Measurements from ENCODE around the gene YPEL2.

The YPEL2 gene

DNA sequence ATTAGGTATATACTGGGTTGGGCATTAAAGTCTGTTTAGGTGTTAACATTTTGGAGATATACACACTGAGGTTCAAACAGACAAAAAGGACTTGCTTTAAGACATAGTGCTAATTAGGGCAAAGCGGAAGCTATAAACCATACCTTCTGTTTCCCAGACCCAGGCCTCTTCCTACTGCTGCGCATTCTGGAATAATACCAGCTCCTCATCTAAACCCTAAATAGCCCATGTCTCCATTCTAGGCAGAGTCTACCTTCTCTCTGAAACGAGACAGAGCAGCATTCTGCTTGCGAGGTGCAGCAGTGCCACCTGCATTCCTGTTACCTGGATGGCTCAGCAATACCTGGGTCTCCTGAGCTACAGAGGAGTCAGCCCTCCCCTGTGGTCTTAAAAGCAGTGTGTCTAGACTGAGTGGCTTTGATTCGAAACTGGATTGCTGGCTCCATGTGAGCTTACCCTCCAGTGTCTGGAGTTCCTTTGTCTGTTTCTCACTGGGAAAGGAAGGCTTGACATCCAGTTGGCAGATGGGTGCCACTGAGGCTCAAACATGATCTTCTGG lies 6.4 kb downstream of the YPEL2 start:
- H3K27ac ChIP-seq (replicated peaks): no peak overlapping the region
- no peak overlapping the region for H3K4me3 ChIP-seq (replicated peaks; ENCODE audit: insufficient read depth, low read length)
- TF ChIP-seq CTCF (IDR thresholded peaks at IDR 0.05; ENCODE audit: insufficient read depth, low read length): no peak
- TF ChIP-seq REST (IDR thresholded peaks at IDR 0.05; ENCODE audit: insufficient replicate concordance, low read depth): no peak
- TF ChIP-seq GABPA (IDR thresholded peaks at IDR 0.05; ENCODE audit: low read depth): no peak
- TF ChIP-seq SPI1 (IDR thresholded peaks at IDR 0.05; ENCODE audit: borderline replicate concordance, low read depth): no peak
- TF ChIP-seq POLR2AphosphoS5 (IDR thresholded peaks at IDR 0.05; ENCODE audit: low read depth): no peak
- no peak for DNase-seq (ENCODE audit: low read depth in 1 of 2, low spot score in 1 of 2)
- no peaks in the 10 kb centered on the region for H3K27me3 ChIP-seq (ENCODE audit: insufficient read depth, poor library complexity, severe bottlenecking)

- Histone ChIP-seq H3K4me3 (replicated peaks; ENCODE audit: insufficient read depth, low read length) (no peak overlapping the region), H3K27ac (replicated peaks) (no peak overlapping the region), H3K27me3 (ENCODE audit: insufficient read depth, poor library complexity, severe bottlenecking) (no peaks in the 10 kb centered on the region)
- no peak for DNase-seq (ENCODE audit: low read depth in 1 of 2, low spot score in 1 of 2)
- TF ChIP-seq POLR2AphosphoS5 (IDR thresholded peaks at IDR 0.05; ENCODE audit: low read depth) (no peak), REST (IDR thresholded peaks at IDR 0.05; ENCODE audit: insufficient replicate concordance, low read depth) (no peak), CTCF (IDR thresholded peaks at IDR 0.05; ENCODE audit: insufficient read depth, low read length) (no peak), SPI1 (IDR thresholded peaks at IDR 0.05; ENCODE audit: borderline replicate concordance, low read depth) (no peak), GABPA (IDR thresholded peaks at IDR 0.05; ENCODE audit: low read depth) (no peak)
Measured at GRCh38 chr17:59338498-59338897, 7.0 kb downstream of the YPEL2 start.

DNA sequence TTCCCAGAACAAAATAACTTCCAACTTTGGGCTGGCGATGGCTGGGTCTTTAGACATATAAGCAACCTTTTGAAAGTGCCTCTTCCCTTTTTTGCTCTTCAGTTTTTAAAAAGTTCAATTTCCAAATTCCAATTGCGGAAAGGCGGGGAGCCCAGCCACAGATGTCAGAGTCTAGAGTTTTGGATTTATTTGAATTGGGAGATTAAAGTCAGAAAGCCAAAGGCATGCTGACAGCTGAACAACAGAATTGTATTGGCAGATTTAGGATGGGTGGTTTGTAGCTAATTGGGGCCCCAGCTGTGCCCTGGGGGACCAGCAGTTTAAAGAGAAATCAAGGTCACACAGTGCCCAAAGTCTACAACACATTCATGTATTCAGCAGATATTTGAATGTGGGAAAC lies 10.5 kb downstream of the YPEL2 start:
- DNase-seq (ENCODE audit: low read depth in 1 of 2, low spot score in 1 of 2): no peak
- TF ChIP-seq SPI1 (IDR thresholded peaks at IDR 0.05; ENCODE audit: borderline replicate concordance, low read depth): no peak
- no peak for TF ChIP-seq CTCF (IDR thresholded peaks at IDR 0.05; ENCODE audit: insufficient read depth, low read length)
- no peak for TF ChIP-seq POLR2AphosphoS5 (IDR thresholded peaks at IDR 0.05; ENCODE audit: low read depth)
- TF ChIP-seq REST (IDR thresholded peaks at IDR 0.05; ENCODE audit: insufficient replicate concordance, low read depth): no peak
- no peak for TF ChIP-seq GABPA (IDR thresholded peaks at IDR 0.05; ENCODE audit: low read depth)
- Histone ChIP-seq H3K27me3 (ENCODE audit: insufficient read depth, poor library complexity, severe bottlenecking) (no peaks in the 10 kb centered on the region), H3K27ac (replicated peaks) (no peak overlapping the region), H3K4me3 (replicated peaks; ENCODE audit: insufficient read depth, low read length) (no peak overlapping the region)

Data from HL-60 (cell line).